SKM-1 treated with dmso at 0.1 percent for 144 hours (cell line): ENCODE measurements around the gene ALDH1A3.

ENCODE experiments used
- DNase-seq: peaks from one replicate; lab custom pipeline; 2025; ENCODE audit not compliant: unreplicated experiment; lab: John Stamatoyannopoulos, UW

The ALDH1A3 gene

GRCh38 chr15:100947760-100948429 is 68.3 kb downstream of the ALDH1A3 start:
- DNase-seq: no peak

DNA sequence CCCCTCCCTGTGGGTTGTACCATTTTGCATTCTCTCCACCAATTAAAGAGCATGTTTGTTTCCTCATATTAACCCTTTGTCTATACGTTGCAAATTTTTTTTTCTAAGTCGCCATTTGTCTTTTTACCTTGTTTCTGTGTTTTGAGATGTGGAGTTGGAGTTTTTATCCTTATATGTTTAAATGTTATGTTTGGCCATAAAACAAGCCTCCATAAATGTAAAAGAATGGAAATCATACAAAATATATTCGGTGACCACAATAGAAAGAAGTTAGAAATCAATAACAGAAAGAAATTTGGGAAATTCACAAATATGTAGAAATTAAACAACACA is 68.8 kb downstream of the ALDH1A3 start:
- DNase-seq: no peak

GRCh38 chr15:100949691-100950090 is 70.1 kb downstream of the ALDH1A3 start:
- no peak for DNase-seq

GRCh38 chr15:100951965-100952364 is 72.3 kb downstream of the ALDH1A3 start:
- DNase-seq: peak; percentile 7

DNA sequence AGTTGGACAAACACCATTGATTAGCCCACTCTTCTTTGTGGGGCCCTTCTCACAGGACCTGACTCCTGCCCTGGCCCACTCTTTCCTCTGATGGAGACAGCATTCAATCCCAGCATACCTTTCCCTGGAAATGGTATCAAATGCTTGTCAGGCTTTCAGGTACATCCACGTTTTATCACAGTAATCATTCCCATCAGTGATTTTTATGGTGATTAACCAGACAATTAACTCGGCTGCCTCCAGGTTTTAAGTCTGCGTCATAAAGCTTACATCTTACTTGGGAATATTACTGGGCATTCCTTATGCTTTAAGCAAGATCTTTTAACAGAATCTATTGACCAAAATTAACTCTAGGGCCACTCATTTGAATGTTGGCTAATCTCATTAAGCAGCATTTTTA is 72.9 kb downstream of the ALDH1A3 start:
- no peak for DNase-seq

DNA sequence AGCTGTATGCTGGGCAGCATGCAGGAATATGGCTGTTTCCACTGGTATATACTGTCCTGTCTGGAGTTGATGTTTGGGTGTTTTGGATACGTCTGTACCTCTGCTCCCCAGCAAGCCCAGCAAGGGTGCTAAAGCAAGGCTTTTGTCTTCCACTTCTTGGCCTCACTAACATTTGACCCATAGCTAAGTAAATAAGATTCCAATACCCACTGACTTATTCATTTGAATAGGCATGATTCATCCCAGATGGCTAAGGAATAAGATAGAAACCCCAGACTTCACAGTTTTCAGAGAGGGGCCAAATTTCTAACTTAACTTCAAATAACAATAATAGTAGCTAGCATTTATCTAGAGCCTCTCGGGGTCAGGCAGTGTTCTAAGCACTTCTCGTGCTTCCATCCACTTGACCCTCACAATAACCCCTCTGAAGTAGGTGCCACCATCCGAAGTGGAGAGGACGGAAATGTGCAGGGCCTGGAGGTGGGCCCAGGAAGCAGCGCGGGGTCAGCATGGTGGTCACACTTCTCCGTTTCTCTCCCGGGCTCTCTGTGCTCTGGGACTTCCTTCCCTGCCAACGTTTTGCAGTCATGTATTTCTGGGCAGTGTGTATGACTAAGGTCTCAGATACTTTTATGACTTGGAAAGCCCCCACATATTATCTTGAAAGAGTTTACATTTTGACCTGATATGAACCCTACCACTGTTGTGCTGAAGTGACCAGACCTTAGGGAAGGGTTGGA is 78.9 kb downstream of the ALDH1A3 start:
- DNase-seq: no peak

- no peak for DNase-seq
Observed at GRCh38 chr15:100959066-100960050, 79.7 kb downstream of the ALDH1A3 start.
